KOPT-K1 (cell line): ENCODE measurements around the gene DTX1.
"Not testable (repeated sequence)": the region's sequence is repeated elsewhere in the genome, so short reads cannot be mapped to it uniquely, and the experiment has no call there.

ENCODE experiments used
- H3K27ac ChIP-seq: fragments of 200-600 bp; sonication (generic); 2 replicates; pipeline ENCODE4 v1.5.1; 2016; ENCODE audit warnings: antibody characterized with exemption, mild to moderate bottlenecking, low read depth, low read length; ENCODE audit not compliant: poor library complexity, severe bottlenecking
- H3K36me3 ChIP-seq: fragments of 200-600 bp; sonication (generic); 2 replicates; pipeline ENCODE4 v1.5.1; 2017; ENCODE audit warnings: antibody characterized with exemption, mild to moderate bottlenecking, low read length, moderate library complexity; ENCODE audit not compliant: insufficient read depth
- H3K9me3 ChIP-seq: fragments of 200-600 bp; sonication (generic); 2 replicates; pipeline ENCODE4 v1.5.1; 2017; ENCODE audit warnings: antibody characterized with exemption, low read length, mild to moderate bottlenecking; ENCODE audit not compliant: insufficient read depth, poor library complexity, severe bottlenecking

The DTX1 gene

GRCh38 chr12:113136990-113137511 lies 80.5 kb downstream of the DTX1 start:
- Histone ChIP-seq H3K36me3 (no peaks in the 10 kb centered on the region), H3K27ac (peak overlapping the region; percentile 75), H3K9me3 (no peaks in the 10 kb centered on the region)

DNA sequence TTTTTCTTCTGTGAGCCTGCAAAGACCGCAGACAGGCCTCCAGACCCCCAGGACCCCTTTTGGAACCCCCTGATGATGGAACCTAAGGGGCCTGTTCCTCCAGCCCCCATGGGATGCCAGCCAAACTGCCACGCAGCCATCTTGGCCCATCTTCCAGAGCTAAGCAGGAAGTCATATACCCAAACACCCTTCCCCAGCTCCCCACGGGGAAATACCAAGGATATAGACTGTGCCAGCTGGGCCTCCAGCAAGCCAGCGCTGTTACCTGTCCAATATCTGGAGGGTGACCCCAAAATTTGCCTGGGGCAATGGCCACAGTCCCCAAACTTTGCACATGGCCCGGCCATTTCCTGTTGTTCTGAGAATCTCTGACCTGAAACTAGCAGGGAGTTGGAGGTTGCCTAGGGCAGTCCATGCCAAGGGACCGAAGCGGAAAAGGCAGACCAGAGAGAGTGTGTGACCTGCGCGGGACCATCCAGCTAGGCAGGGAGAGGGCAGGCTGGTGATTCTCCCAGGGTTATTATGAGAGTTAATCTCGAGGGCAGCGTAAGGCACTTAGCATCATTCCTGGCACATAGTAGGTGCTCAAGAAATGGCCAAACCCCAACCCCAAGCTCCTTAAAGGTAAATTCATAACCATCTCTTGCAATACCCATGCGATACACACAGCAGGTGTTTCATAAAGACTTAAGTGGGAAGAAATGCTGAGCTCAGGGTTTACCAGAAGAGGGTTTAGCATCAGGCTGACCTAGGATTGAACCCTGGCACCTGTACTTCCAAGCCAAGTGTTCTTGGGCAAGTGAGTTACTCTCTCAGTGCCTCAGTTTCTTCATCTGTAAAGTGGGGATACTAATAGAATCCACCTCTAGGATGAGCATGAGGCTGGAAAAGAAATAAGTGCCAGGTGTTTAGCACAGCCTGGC lies 81.6 kb downstream of the DTX1 start:
- Histone ChIP-seq H3K27ac (no peak overlapping the region), H3K36me3 (no peaks in the 10 kb centered on the region), H3K9me3 (no peaks in the 10 kb centered on the region)

DNA sequence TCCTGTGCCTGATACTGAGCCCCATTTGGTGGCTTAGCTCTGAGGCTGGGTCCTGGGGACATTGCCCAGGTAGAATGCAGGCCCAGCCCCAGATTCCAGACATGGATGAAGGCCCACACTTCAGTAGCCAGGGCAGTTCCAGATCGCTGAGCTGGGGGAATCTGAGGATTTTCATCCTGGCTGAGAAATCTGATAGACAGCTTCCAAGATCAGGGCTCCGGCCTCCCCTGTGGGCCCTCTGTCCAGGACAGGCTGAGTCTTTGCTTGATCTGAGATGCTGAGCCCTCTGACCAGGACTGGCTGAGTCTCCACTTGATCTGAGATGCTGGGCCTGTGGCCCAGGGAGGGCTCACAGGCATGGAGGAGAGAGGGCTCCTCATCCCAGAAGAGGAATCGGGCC lies 82.3 kb downstream of the DTX1 start:
- Histone ChIP-seq H3K27ac (no peak overlapping the region), H3K36me3 (no peaks in the 10 kb centered on the region), H3K9me3 (no peaks in the 10 kb centered on the region)

DNA sequence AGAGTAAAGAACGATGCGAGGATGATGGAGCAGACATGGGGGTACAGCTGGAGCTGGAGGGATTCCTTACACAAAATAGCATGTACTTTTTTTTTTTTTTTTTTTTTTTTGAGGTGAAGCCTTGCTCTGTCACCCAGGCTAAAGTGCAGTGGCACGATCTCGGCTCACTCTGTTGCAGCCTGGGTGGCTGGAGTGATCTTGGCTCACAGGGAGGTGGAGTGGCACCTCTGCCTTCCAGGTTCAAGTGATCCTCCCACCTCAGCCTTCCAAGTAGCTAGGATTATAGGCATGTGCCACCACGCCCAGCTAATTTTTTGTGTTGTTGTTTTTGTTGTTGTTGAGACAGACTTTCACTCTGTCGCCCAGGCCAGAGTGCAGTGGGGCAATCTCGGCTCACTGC lies 84.2 kb downstream of the DTX1 start:
- H3K9me3 ChIP-seq = no peaks in the 10 kb centered on the region
- H3K27ac ChIP-seq = no peak overlapping the region
- no peaks in the 10 kb centered on the region for H3K36me3 ChIP-seq

DNA sequence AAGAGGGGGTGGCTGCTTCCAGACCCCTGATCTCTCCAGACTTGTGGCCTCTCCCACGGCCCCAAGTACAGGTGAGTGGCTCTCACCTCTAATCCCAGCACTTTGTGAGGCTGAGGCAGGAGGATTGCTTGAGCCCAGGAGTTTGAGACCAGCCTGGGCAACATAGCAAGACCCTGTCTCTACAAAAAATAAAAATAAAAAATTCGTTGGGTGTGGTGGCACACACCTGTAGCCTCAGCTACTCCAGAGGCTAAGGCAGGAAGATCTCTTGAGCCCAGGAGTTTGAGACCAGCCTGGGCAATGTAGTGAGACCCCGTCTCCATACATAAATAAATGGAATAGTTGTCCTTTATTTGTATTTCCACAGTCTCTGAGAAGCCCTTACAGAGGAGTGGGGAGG lies 85.2 kb downstream of the DTX1 start:
- H3K36me3 ChIP-seq, H3K9me3 ChIP-seq, H3K27ac ChIP-seq: not testable (repeated sequence)

GRCh38 chr12:113142173-113142885 lies 85.8 kb downstream of the DTX1 start:
- Histone ChIP-seq H3K36me3 (no peaks in the 10 kb centered on the region), H3K27ac (no peak overlapping the region), H3K9me3 (peaks cover 4% of the 10 kb centered on the region)

- Histone ChIP-seq H3K36me3 (no peaks in the 10 kb centered on the region), H3K27ac (no peak overlapping the region)
Measured at GRCh38 chr12:113142886-113143332, 86.4 kb downstream of the DTX1 start.

DNA sequence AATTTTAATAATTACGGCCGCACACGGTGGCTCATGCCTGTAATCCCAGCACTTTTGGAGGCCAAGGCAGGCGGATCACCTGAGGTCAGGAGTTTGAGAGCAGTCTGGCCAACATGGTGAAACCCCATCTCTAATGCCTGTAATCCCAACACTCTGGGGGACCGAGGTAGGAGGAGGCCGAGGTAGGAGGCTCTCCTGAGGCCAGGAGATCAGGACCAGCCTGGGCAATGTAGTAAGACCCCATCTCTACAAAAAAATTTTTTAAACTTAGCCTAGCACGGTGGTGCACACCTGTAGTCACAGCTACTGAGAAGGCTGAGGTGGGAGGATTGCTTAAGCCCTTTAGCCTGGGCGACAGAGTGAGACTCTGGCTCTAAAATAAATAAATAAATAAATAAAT lies 87.4 kb downstream of the DTX1 start:
- no peak overlapping the region for H3K27ac ChIP-seq

More at GRCh38 chr12:113142886-113143332, 86.4 kb downstream of the DTX1 start:
- peaks cover 6% of the 10 kb centered on the region for H3K9me3 ChIP-seq

DNA sequence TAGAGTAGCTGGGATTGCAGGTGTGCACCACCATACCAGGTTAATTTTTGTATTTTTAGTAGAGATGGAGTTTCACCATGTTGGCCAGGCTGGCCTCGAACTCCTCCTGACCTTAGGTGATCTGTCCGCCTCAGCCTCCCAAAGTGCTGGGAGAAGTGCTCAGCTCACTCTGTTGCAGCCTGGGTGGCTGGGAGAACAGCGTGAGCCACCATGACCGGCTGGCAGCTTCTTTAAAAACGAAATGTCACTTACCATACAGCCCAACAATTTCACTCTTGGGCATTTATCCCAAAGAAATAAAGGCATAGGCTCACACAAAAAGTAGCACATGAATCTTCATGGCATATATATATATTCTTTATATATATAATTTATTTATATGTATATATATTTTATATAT lies 88.3 kb downstream of the DTX1 start:
- no peak overlapping the region for H3K27ac ChIP-seq
- no peaks in the 10 kb centered on the region for H3K36me3 ChIP-seq

More for the DNA sequence above, 87.4 kb downstream of the DTX1 start:
- H3K36me3 ChIP-seq = no peaks in the 10 kb centered on the region
- H3K9me3 ChIP-seq = peaks cover 6% of the 10 kb centered on the region

GRCh38 chr12:113145720-113146551 lies 89.4 kb downstream of the DTX1 start:
- Histone ChIP-seq H3K36me3 (no peaks in the 10 kb centered on the region), H3K9me3 (peaks cover 6% of the 10 kb centered on the region), H3K27ac (no peak overlapping the region)

More for the DNA sequence above, 88.3 kb downstream of the DTX1 start:
- peaks cover 6% of the 10 kb centered on the region for H3K9me3 ChIP-seq

DNA sequence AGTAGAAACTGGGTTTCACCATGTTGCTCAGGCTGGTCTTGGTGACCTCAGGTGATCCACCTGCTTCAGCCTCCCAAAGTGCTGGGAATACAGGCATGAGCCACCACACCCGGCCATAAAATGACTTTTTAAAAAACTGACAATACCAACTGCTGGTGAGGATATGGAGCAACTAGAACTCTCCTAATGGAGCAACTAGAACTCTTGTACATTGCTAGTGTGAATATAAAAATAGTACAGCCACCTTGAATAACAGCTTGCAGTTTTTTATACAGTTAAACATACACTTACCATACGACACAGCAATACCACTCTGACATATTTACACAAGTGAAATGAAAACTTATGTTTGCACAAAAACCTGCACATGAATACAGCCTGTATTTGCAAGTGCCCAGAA lies 90.5 kb downstream of the DTX1 start:
- peaks cover 6% of the 10 kb centered on the region for H3K9me3 ChIP-seq
- H3K27ac ChIP-seq = no peak overlapping the region
- H3K36me3 ChIP-seq = no peaks in the 10 kb centered on the region
